ENCODE results near the gene SFT2D1.

DNA sequence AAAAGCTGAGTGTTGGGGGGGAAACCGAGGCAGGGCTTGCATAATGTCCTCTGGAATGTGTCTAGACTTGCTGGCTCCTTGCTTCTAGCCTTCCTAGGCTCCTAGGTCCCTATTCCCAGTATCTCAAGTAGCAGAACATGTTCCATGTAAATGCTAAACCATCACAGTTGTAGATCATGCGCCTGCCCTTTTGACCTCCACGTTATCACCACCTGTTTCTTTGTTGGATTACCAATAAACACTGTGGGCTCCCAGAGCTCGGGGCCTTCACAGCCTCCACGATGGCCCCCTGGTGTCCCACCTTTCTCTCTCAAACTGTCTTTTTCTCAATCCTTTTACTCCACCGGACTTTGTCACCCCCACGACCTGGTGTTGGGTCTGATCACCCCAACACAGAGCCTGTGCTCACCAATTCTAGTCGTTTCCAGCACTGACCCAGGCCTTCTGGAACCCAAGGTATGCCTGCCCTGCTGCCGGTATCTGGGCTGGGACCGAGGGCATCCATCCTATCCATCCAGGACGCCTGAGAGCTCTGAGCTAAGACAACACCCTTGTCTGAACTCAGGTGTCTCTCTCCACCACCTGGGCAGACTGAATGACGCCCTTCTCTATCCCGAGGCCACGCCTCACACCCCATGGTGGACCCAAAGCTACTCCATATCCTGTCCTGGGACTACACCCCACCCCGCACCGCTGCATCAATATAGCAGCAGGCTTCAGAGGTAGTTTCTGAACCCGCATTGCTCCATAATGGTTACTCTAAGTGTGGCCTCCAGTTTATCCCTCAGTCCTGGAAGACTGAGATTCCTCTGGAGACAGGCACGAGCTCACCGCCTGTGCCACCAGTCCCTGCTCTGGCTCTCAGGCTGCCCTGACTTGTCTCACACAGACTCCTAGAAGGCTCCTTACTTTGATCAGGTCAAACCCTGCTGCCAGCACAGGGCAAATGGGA, 24.8 kb downstream of the SFT2D1 start:
- TF ChIP-seq, protein P1, sequence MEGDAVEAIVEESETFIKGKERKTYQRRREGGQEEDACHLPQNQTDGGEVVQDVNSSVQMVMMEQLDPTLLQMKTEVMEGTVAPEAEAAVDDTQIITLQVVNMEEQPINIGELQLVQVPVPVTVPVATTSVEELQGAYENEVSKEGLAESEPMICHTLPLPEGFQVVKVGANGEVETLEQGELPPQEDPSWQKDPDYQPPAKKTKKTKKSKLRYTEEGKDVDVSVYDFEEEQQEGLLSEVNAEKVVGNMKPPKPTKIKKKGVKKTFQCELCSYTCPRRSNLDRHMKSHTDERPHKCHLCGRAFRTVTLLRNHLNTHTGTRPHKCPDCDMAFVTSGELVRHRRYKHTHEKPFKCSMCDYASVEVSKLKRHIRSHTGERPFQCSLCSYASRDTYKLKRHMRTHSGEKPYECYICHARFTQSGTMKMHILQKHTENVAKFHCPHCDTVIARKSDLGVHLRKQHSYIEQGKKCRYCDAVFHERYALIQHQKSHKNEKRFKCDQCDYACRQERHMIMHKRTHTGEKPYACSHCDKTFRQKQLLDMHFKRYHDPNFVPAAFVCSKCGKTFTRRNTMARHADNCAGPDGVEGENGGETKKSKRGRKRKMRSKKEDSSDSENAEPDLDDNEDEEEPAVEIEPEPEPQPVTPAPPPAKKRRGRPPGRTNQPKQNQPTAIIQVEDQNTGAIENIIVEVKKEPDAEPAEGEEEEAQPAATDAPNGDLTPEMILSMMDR (IDR thresholded peaks at IDR 0.05) = no peak
- TF ChIP-seq EP300 (IDR thresholded peaks at IDR 0.05) (no peak), POLR2A (IDR thresholded peaks at IDR 0.05) (no peak)
